ENCODE measurements around the gene XRCC4.

The XRCC4 gene

GRCh38 chr5:83371726-83372125 lies 294.4 kb downstream of the XRCC4 start:
- in situ Hi-C loops (cut with MboI; ENCODE audit: low sequenced_read_pairs), result no loop called here

- in situ Hi-C loops (cut with MboI; ENCODE audit: low sequenced_read_pairs), result no loop called here
Observed at GRCh38 chr5:83374547-83374946, 297.2 kb downstream of the XRCC4 start.

- in situ Hi-C loops (cut with MboI; ENCODE audit: low sequenced_read_pairs), result no loop called here
Observed at GRCh38 chr5:83375049-83375745, 297.9 kb downstream of the XRCC4 start.

- in situ Hi-C loops (cut with MboI; ENCODE audit: low sequenced_read_pairs), result no loop called here
Observed at GRCh38 chr5:83376461-83376860, 299.1 kb downstream of the XRCC4 start.

DNA sequence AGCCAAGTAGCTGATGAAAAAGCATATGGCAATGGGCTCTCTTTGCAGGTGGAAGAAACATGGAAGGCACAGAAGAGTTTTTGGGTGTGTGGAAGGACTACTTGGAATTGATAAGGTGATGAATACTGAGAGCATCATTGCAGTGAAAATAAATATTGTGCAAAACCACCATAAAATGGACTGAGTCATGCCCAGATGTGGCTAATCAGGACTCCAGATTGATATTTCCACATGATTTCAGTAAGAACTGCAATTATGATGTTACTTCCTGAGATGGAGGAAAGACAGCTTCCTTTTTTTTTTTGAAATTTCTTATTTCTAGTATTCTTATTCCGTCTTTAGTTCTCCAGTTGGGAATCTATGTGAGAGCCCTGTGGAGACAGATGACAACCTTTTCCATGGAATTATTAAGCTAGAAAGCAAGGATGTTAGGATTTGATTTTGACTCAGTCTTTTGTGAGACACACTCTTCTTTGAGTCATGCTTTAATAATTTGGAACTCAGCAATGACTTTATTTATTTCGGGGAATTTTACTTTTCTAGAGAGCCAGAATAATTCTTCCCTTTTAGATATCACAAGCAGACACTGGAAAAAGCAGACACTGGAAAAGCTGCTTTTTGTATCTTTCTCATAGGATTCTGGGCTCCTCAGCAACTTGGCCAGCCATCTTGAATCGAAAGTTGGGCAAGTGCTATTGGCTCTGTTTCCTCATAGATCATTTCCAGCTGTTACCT lies 300.0 kb downstream of the XRCC4 start:
- in situ Hi-C loops (cut with MboI; ENCODE audit: low sequenced_read_pairs), result no loop called here

DNA sequence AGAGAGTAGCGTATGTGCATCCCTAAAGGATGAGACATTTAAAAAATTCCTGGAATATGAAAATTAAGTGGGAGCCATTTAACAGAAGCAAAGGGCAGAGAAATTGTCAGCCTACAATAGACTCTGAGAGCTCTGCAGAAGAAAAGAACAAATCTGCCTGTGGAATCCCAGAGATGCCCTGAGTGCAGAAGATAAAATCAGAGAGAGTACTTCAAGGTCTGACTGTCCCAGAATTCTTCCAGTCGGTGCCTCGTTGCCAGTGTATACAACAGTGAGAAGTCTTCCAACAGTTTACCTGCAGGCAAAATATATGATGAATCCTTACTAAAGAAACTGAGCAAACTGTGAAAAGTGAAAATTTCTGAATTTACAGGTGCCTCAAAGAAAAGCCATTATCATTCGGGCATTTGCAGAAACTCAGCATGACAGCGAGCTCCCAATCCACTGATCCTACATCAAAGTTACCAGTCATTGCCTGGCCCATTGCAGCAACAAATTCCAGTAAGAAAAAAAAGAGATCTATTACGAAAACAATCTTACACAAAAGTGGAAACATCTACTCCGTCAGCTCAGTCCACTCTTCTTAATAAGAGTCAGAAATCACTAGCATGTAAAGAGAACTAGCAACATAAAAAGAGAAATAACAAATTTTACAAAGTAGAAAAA lies 301.4 kb downstream of the XRCC4 start:
- in situ Hi-C loops (cut with MboI; ENCODE audit: low sequenced_read_pairs), result no loop called here

DNA sequence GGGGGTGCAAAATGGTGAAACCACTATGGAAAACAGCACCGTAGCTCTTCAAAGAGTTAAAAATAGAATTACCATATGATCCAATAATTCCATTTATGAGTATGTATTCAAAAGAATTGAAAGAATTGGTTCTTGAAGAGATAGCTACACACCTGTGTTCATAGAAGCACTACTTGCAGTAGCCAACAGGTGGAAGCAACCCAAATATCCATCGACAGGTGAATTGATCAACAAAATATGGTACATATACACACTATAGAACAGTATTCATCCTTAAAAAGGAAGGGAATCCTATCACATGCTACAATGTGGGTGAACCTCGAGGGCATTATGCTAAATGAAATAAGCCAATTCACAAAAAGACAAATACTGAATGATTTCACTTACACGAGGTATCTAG lies 308.5 kb downstream of the XRCC4 start:
- in situ Hi-C loops (cut with MboI; ENCODE audit: low sequenced_read_pairs), result no loop called here

- in situ Hi-C loops (cut with MboI; ENCODE audit: low sequenced_read_pairs), result no loop called here
Observed at GRCh38 chr5:83387041-83387440, 309.7 kb downstream of the XRCC4 start.

GRCh38 chr5:83388608-83389007 lies 311.3 kb downstream of the XRCC4 start:
- in situ Hi-C loops (cut with MboI; ENCODE audit: low sequenced_read_pairs), result no loop called here

GRCh38 chr5:83392766-83393503 lies 315.6 kb downstream of the XRCC4 start:
- in situ Hi-C loops (cut with MboI; ENCODE audit: low sequenced_read_pairs), result no loop called here

GRCh38 chr5:83393504-83393866 lies 316.1 kb downstream of the XRCC4 start:
- in situ Hi-C loops (cut with MboI; ENCODE audit: low sequenced_read_pairs), result no loop called here

DNA sequence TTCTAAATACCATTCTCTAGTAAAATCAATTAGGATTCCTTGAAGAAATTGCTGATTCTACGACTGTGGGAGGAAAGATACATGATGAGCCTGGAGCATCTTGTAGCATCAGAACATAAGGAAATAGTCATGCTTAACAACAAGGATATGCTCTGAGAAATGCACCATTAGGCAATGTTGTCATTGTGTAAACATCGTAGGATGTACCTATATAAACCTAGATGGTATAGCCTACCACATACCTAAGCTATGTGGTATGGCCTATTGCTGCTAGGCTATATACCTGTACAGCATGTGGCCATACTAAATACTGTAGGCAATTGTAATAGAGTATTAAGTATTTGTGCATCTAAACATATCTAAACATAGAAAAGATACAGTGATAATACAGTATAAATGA lies 316.8 kb downstream of the XRCC4 start:
- in situ Hi-C loops (cut with MboI; ENCODE audit: low sequenced_read_pairs), result no loop called here

GRCh38 chr5:83396662-83397061 lies 319.3 kb downstream of the XRCC4 start:
- in situ Hi-C loops (cut with MboI; ENCODE audit: low sequenced_read_pairs), result no loop called here

GRCh38 chr5:83397658-83398057 lies 320.3 kb downstream of the XRCC4 start:
- in situ Hi-C loops (cut with MboI; ENCODE audit: low sequenced_read_pairs), result no loop called here

- in situ Hi-C loops (cut with MboI; ENCODE audit: low sequenced_read_pairs), result no loop called here
Observed at GRCh38 chr5:83400241-83400640, 322.9 kb downstream of the XRCC4 start.

GRCh38 chr5:83400701-83401100 lies 323.4 kb downstream of the XRCC4 start:
- in situ Hi-C loops (cut with MboI; ENCODE audit: low sequenced_read_pairs), result no loop called here

DNA sequence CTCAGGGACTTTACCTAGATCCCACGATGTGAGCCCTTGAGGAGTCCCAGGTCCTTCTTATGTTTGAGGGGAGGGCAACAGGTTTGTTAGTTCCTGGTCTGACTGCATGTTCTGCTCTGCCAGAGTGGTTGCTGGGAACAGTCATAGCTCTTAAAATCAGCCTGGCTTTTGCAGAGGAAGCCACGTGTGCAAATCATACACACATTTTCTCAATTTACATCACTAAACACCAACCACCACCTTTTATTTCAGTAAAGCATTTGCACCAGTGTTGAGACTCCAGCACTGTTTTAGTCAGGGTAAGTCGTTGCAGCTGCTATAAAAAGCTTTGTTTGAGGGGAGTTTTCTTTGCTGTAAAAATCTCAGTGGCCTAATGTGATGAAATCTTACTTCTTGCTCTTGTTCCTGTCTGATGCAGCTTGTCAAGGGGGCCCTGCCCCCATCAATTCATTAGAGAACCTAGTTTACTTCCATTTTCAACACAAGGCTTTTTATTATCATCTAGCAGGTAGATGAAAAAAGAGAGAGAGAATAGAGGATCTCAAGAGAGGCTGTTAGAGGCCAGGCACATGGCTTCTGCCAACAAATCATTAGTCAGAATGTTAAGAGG lies 323.9 kb downstream of the XRCC4 start:
- in situ Hi-C loops (cut with MboI; ENCODE audit: low sequenced_read_pairs), result no loop called here

GRCh38 chr5:83401775-83402174 lies 324.4 kb downstream of the XRCC4 start:
- in situ Hi-C loops (cut with MboI; ENCODE audit: low sequenced_read_pairs), result no loop called here
